ENCODE data around the gene ZNF547.

Gene ZNF547

DNA sequence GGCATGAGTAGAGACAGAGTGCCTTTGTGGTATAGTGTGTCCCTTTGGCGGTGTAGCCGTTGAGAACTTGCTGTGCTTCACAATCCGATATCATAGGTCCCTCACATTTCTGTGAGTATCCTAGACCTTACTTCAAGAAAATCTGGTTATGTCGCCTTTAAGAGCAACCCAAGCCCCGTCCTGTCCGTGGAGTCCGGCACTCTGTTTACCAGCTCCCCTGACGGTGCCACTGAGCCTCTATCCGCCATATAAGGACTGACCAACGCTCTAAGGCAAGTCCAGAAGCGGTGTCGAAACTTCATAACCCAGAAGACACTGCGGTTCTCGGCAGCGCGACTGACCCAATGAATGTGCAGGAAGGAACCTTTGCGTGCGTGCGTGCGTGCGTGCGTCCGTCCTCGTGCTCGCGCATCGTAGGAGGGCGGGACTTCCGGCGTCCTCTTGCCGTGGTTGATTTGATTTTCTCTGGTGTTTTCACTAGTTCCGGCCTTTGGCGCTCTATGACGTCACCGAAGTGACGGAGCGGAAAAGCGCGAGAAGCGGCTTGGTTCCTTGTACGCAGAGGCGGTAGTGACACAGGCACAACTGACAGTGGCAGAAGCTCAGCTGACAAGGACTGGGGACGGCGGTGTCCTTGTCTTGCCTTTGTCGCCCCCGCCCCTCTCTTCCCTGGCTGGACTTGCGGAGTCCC, at the start of gene ZNF547, which contains the start of gene TRAPPC2B:
Gene ZNF547 (plus strand): TSS at position 555 of the 691 bp plus-strand sequence. CDS start 5,005 bp downstream, outside the sequence.
Gene TRAPPC2B (plus strand): TSS at position 555 of the 691 bp plus-strand sequence. CDS start 1,283 bp downstream, outside the sequence.
- peak; percentile 77 to 92 (median 89) for DNase-seq (ENCODE audit: low read depth in 2 of 3, low spot score in 2 of 3)

DNA sequence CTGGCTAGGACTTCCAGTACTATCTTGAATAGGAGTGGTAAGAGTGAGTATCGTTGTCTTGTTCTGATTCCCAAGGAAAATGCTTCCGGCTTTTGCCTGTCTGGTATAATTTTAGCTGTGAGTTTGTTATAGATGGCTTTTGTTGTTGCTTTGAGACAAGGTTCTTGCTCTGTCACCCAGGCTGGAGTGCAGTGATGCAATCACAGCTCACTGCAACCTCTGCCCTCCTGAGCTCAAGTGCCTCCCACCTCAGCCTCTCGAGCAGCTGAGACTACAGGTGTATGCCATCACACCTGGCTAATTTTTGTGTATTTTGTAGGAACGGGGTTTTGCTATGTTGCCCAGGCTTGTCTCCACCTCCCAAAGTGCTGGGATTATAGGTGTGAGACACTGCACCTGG, 49.2 kb upstream of the ZNF547 start:
- no peak for DNase-seq (ENCODE audit: low read depth in 2 of 3, low spot score in 2 of 3)

DNA sequence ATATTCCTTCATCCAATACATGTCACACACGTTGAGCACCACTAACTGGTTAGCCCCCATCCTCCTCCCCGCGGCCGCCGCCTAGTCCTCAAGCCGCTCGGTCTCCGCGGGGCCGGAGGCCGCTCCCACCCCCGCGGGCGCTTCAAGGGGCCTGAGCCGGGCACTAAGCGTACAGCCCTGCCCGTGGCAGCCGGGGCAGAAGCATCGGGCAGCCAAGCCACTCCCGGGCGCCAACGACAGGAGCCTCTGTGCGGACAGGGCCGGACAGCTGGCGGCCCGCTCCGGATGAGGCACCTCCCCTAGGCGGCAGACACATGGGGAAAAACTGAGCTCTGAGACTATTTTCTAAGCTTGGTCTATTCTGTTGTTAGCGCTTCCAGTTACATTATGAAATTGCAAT, 45.8 kb upstream of the ZNF547 start:
- no peak for DNase-seq (ENCODE audit: low read depth in 2 of 3, low spot score in 2 of 3)

DNA sequence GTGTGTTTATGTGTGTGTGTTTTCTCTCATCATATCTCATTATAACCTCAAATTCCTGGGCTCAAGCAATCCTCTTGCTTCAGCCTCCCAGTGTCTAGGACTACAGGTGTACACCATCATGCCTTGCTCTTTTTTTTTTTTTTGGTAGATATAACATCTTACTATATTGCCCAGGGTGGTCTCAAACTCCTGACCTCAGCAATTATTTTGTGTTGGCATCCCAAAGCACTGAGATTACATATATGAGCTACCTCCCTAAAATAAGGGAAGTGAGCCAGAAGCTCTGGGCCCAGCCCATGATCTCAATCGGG, 43.5 kb upstream of the ZNF547 start:
- DNase-seq (ENCODE audit: low read depth in 2 of 3, low spot score in 2 of 3) = no peak

DNA sequence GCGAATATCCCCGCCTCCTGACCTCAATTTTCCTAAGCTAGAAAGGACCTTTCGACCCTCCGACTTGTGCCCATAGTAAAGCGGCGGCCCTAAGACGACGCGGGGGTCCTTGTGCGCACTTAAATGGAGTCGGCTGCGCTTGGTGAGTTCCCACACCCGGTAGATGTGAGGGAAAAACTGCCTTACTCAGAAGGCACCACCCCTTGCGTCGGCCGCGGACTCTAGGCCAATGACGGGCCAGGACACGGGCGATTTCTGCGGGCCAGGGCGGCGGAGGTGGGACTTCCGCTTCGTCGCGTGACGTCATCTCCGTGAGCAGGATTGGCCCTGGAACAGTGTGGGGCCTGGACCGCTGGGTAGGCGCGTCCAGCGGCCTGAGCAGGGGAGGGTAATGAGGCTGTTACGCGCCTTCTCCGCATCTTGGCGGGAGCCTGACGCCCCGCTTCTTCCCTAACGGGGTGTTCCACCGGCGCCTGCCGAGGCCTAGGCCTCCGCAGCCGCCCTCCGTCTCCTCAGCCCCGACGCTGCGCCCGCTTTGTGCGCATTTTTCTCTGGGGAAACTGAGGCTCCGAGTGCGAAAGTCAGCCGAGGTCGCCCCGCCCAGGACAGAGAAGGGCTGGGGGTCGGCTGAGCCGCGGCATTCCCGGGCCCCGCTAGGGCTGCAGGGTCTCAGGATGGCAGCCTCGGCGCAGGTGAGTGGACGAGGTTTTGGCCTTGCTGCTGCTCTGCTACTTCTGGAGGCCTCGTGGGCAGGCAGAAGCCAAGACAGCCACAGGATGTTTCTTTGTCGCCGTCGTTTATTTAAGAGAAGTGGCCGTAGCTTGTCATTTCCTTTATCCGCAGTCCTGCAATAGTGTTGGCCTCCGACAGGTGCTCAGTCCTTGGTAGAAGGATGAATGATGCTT, 42.9 kb upstream of the ZNF547 start, which contains the start of gene ZNF543:
Gene ZNF543 (plus strand): TSS at position 293 of the 905 bp plus-strand sequence. CDS start 382 bp downstream, at position 675.
- peak; percentile 77 to 80 (median 80) for DNase-seq (ENCODE audit: low read depth in 2 of 3, low spot score in 2 of 3)

- DNase-seq (ENCODE audit: low read depth in 2 of 3, low spot score in 2 of 3) = no peak
These were observed 42.2 kb upstream of the ZNF547 start for GRCh38 chr19:57321116-57321515.

GRCh38 chr19:57321751-57322150, 41.6 kb upstream of the ZNF547 start:
- no peak for DNase-seq (ENCODE audit: low read depth in 2 of 3, low spot score in 2 of 3)

- DNase-seq (ENCODE audit: low read depth in 2 of 3, low spot score in 2 of 3) = no peak
These were observed 38.4 kb upstream of the ZNF547 start for GRCh38 chr19:57324992-57325391.

GRCh38 chr19:57327993-57328392, 35.4 kb upstream of the ZNF547 start:
- DNase-seq (ENCODE audit: low read depth in 2 of 3, low spot score in 2 of 3) = no peak

GRCh38 chr19:57334191-57334590, 29.2 kb upstream of the ZNF547 start:
- DNase-seq (ENCODE audit: low read depth in 2 of 3, low spot score in 2 of 3) = no peak

DNA sequence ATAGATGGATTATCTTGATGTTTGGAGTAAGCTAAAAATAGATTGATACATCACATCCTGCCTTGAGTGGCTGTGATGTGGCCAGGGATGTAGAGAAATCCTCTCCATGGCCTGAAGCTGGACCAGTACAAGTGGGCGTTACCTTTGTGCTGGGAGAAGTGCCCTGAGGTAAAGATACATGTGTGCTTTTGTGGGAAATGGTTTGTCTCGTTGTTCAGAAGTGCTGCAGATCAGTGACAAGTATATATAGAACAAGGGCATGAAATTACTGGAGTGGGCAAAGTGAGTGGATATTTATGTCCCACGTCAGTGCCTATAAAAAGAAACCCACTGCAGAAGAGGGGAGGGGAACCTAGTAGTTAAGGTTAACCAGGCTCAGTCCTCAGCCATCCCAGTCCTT, 24.5 kb upstream of the ZNF547 start:
- no peak for DNase-seq (ENCODE audit: low read depth in 2 of 3, low spot score in 2 of 3)

- DNase-seq (ENCODE audit: low read depth in 2 of 3, low spot score in 2 of 3) = no peak
These were observed 20.8 kb upstream of the ZNF547 start for GRCh38 chr19:57342582-57342981.

DNA sequence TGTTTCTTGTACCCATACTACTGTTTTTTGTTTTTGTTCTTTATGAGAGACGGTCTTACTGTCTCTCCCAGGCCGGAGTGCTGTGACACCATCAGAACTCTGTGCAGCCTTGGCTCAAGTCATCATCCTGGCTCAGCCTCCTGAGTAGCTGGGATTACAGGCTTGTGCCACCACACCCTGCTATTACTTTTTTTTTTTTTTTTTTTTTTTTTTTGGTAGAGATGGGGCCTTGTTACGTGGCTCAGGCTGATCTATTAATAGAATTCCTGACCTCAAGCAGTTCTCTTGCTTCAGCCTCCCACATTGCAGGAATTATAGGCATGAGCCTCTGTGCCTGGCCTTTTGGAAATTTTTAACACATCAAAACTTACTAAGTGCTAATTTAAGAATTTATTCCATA, 15.2 kb upstream of the ZNF547 start:
- no peak for DNase-seq (ENCODE audit: low read depth in 2 of 3, low spot score in 2 of 3)

DNA sequence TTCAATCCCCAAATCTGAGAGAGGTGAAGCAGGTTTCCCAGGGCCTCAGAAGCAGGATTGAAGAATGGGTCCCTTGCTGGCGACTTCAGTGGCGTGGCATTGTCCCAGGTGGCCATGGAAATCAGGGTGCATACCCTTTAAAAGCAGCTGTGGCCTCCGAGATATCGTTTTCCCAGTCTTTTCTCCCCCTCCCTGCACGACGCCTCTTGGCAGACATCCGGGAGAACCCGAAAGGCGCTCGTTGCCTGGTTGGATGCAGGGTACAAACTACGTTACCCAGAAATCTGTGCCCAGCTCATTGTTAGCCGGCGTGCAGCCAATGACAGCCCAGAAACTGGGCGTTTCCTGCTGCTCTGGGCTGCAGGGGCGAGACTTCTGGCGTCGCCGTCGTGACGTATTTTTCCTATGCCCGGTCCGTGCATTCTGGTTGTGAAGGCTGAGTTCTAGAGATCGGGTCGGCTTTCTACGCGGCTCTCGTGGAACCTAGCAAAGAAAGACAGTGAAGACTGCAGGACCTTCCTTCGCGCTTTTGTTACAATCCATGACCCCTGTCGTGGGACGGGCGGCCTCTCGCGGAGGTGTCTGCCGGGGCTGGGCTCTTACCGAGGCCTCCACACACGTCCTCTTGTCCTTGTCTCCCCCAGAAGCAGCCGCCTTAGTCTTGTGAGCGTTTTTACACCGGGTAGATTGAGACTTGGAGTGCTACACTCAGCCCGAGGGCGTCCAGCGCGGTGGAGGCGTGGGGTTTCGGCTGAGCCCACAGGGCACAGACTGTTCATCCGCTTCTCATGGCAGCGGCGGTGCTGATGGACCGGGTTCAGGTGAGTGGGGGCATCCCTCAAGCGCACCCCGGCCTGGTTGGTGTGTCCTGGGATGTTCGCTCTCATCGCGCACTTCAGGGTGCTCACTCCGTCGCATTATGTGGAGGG, 12.2 kb upstream of the ZNF547 start, which contains the start of gene ZNF304:
Gene ZNF304 (plus strand): TSS at position 395 of the 929 bp plus-strand sequence. CDS start 394 bp downstream, at position 789.
- peak; percentile 34 to 68 (median 58) for DNase-seq (ENCODE audit: low read depth in 2 of 3, low spot score in 2 of 3)

GRCh38 chr19:57351867-57352266, 11.5 kb upstream of the ZNF547 start:
- DNase-seq (ENCODE audit: low read depth in 2 of 3, low spot score in 2 of 3) = no peak

GRCh38 chr19:57355916-57356315, 7.4 kb upstream of the ZNF547 start:
- DNase-seq (ENCODE audit: low read depth in 2 of 3, low spot score in 2 of 3) = no peak

DNA sequence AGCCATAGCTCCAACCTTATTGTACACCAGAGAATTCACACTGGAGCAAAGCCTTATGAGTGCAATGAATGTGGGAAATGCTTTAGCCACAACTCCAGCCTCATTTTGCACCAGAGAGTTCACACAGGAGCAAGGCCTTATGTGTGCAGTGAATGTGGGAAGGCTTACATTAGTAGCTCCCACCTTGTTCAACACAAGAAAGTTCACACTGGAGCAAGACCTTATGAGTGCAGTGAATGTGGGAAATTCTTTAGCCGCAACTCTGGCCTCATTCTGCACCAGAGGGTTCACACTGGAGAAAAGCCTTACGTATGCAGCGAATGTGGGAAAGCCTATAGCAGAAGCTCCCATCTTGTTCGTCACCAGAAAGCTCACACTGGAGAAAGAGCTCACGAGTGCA, 5.9 kb upstream of the ZNF547 start:
- no peak for DNase-seq (ENCODE audit: low read depth in 2 of 3, low spot score in 2 of 3)

DNA sequence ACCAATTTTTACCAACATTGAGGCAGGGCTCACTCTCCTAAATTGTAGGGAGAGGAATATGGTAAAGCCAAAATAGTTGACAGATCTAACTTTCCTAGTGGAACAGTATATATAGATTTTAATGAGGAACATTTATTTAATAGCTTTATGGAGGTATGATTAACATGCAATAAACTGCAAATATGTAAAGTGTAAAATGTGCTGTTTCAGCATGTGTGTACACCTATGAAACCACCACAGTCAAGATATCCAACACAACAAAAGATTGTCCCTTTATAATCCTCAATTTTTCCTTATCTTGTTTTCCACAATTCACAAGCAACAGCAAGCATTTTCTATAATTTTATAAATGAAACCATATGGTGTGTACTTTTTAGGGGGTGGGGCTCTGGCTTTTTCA, 4.1 kb upstream of the ZNF547 start:
- DNase-seq (ENCODE audit: low read depth in 2 of 3, low spot score in 2 of 3) = no peak

DNA sequence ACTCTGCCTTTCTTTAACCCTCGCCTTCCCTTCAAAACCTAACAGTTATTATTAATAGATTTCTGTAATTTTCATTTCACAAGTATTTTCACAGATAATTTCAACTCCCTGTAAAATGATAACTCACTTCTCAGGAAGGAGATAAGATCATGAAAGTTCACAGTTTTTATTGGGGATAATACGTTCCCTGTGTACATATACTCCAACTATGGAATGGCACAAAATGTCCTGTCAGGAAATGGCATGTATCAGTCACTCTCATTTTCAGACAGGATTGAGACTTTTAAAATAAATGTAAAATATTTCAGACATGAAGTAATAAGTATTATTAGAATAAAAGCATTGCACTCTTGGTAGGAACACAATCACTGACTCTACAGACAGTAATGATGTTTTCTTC, 932 bp upstream of the ZNF547 start:
- no peak for DNase-seq (ENCODE audit: low read depth in 2 of 3, low spot score in 2 of 3)

DNA sequence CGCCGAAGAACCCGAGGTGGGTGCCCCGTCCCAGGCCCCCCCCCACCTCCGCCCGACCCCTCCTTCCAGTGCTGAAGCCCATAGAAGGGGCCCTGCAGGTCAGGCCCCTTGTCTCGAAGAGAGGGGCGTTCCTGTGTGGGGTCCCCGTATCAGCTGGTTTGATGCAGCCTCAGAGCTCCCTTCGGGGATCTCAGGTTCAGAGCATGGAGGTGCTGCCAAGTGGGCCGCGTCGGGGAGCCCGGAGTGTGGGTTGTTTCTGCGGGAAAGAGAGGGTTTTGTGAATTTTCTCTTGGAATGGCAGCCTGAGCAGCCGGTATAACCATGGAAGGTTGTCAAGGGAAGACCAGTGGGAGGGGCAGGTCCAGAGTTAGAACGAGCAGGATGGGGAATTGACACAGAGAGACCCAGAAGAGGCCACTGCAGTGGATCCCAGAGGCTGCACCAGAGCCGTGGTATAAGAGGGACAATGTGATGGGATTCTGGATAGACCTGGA, 384 bp downstream of the ZNF547 start:
- no peak for DNase-seq (ENCODE audit: low read depth in 2 of 3, low spot score in 2 of 3)

GRCh38 chr19:57366776-57367175, 3.4 kb downstream of the ZNF547 start:
- no peak for DNase-seq (ENCODE audit: low read depth in 2 of 3, low spot score in 2 of 3)

Data from activated CD8-positive, alpha-beta memory T cell treated with anti-CD3 and anti-CD28 coated beads for 48 hours (primary cell).